Caco-2 (cell line): Measurements from ENCODE around the gene ARHGDIB. TPM values are rescaled to one million over a fixed set of nuclear protein-coding genes. Genes with fewer than 3 reads are reported as not detected.
A peak's percentile ranks its signal among the peaks of the same experiment; 100 is the strongest.

ENCODE experiments used
- BruUV-seq: library from RNA; stranded (reverse); fragments of 400-500 nt; replicated peaks from 2 replicates; lab custom pipeline; 2021; lab: Mats Ljungman, UMichigan
- CTCF ChIA-PET: fragments of 300-600 bp; sonication (Branson Sonifier 250); formaldehyde crosslinking; loops from one replicate; lab custom pipeline; 2022; ENCODE audit warnings: antibody characterized with exemption; lab: Charles Lee
- POLR2A ChIA-PET: fragments of 300-600 bp; sonication (Branson Sonifier 250); formaldehyde crosslinking; loops from one replicate; lab custom pipeline; 2022; ENCODE audit warnings: antibody characterized with exemption; lab: Charles Lee
- DNase-seq, 2 experiments: peaks; one replicate each; pipeline versions ENCODE4 v3.0.0 to v3.0.0-alpha.2; 2020 to 2022
- H3K27me3 ChIP-seq: replicated peaks from 2 replicates; pipeline ENCODE4 v1.6.0; 2011; ENCODE audit warnings: low read length; ENCODE audit not compliant: control insufficient read depth, insufficient read depth
- H3K36me3 ChIP-seq: 2 replicates; pipeline ENCODE4 v1.5.1; 2011; ENCODE audit warnings: low read length; ENCODE audit not compliant: control insufficient read depth, insufficient read depth
- H3K4me1 ChIP-seq: fragments of 250-450 bp; sonication (Bioruptor Pico); 2 replicates; pipeline ENCODE4 v1.5.1; 2020; ENCODE audit warnings: mild to moderate bottlenecking
- H3K4me3 ChIP-seq: 2 replicates; pipeline ENCODE4 v1.5.1; 2011; ENCODE audit warnings: low read depth, mild to moderate bottlenecking, control low read depth, low read length
- H3K9me3 ChIP-seq: fragments of 250-450 bp; sonication (Bioruptor Pico); 2 replicates; pipeline ENCODE4 v1.5.1; 2020; ENCODE audit warnings: mild to moderate bottlenecking, moderate library complexity
- H3K27ac Mint-ChIP-seq: one replicate; pipeline ENCODE4 v1.8.0; 2022; ENCODE audit warnings: mixed read lengths; ENCODE audit not compliant: unreplicated experiment
- H3K27me3 Mint-ChIP-seq: one replicate; pipeline ENCODE4 v1.8.0; 2022; ENCODE audit warnings: mixed read lengths; ENCODE audit not compliant: insufficient read depth, unreplicated experiment
- H3K36me3 Mint-ChIP-seq: one replicate; pipeline ENCODE4 v1.8.0; 2022; ENCODE audit warnings: mild to moderate bottlenecking, mixed read lengths; ENCODE audit not compliant: insufficient read depth, unreplicated experiment
- H3K4me1 Mint-ChIP-seq: one replicate; pipeline ENCODE4 v1.8.0; 2022; ENCODE audit warnings: low read depth, mixed read lengths; ENCODE audit not compliant: unreplicated experiment
- H3K4me3 Mint-ChIP-seq: one replicate; pipeline ENCODE4 v1.8.0; 2022; ENCODE audit warnings: mild to moderate bottlenecking, moderate library complexity, mixed read lengths; ENCODE audit not compliant: unreplicated experiment
- H3K9me3 Mint-ChIP-seq: one replicate; pipeline ENCODE4 v1.8.0; 2022; ENCODE audit warnings: mixed read lengths; ENCODE audit not compliant: unreplicated experiment
- intact Hi-C: fragments of 100-400 bp; cut with micrococcal nuclease; formaldehyde crosslinking; loops from one replicate; pipeline ENCODE4 v1.10.0; 2022; ENCODE audit not compliant: unreplicated experiment
- total RNA-seq: library from RNA; stranded (reverse); gene quantifications from 2 replicates; pipeline ENCODE4 v1.2.3, GENCODE V29; 2022
- TF ChIP-seq, protein P1 (sequence below), 2 experiments: fragments of 200-600 bp in 1 of 2; IDR thresholded peaks; 1 replicate in 1 of 2; 2 replicates in 1 of 2; pipeline versions ENCODE4 v1.5.1 to v1.8.0; 2011 to 2022; ENCODE audit warnings: antibody characterized with exemption in 1 of 2, control low read depth in 1 of 2, inconsistent platforms in 1 of 2, low read depth in 1 of 2, low read length in 1 of 2, mild to moderate bottlenecking in 1 of 2, moderate library complexity in 1 of 2; ENCODE audit not compliant: insufficient read depth in 1 of 2, severe bottlenecking in 1 of 2, unreplicated experiment in 1 of 2

ARHGDIB gene
- total RNA-seq, 1 experiment from 2014 or later = 15.9 TPM

DNA sequence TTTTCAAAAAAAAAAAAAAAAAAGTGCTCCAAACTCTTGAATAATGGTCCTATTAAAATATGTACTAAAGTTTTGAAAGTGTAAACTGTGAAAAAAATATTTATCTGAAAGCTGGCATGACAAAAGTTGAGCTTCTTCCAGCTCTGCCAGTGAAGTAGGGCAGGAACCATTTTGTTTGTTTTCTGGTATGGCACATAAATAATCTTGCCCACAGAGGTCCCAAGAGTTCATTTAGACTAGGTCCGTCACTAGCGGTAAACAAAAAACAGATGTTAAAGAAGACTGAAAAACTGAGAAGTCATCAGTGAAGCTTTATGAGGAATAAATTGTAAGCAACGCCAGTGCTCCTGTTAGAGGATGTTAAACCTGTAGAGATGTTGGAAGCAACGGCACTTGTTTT is 30.0 kb downstream of the ARHGDIB start:
- no peak overlapping the region for H3K4me3 ChIP-seq
- no peak overlapping the region for H3K4me3 Mint-ChIP-seq
- H3K9me3 Mint-ChIP-seq = peaks cover 10% of the 10 kb centered on the region
- H3K4me1 ChIP-seq = peaks cover 70% of the 10 kb centered on the region
- peaks cover 49% of the 10 kb centered on the region for H3K4me1 Mint-ChIP-seq
- ChIA-PET POLR2A (no interaction called here), CTCF (interaction anchor here (0.7 kb wide), 1 partner anchor 493 kb away, joined by 4 read pairs; no protein-coding TSS in a partner anchor)
- BruUV-seq = no TSS peak
- no peaks in the 10 kb centered on the region for H3K9me3 ChIP-seq
- H3K27me3 Mint-ChIP-seq = no peaks in the 10 kb centered on the region
- H3K27me3 ChIP-seq = no peaks in the 10 kb centered on the region
- TF ChIP-seq, protein P1, sequence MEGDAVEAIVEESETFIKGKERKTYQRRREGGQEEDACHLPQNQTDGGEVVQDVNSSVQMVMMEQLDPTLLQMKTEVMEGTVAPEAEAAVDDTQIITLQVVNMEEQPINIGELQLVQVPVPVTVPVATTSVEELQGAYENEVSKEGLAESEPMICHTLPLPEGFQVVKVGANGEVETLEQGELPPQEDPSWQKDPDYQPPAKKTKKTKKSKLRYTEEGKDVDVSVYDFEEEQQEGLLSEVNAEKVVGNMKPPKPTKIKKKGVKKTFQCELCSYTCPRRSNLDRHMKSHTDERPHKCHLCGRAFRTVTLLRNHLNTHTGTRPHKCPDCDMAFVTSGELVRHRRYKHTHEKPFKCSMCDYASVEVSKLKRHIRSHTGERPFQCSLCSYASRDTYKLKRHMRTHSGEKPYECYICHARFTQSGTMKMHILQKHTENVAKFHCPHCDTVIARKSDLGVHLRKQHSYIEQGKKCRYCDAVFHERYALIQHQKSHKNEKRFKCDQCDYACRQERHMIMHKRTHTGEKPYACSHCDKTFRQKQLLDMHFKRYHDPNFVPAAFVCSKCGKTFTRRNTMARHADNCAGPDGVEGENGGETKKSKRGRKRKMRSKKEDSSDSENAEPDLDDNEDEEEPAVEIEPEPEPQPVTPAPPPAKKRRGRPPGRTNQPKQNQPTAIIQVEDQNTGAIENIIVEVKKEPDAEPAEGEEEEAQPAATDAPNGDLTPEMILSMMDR (IDR thresholded peaks at IDR 0.05; ENCODE audit: insufficient read depth in 1 of 2, low read depth in 1 of 2, low read length in 1 of 2, severe bottlenecking in 1 of 2, unreplicated experiment in 1 of 2) = no peak
- H3K27ac Mint-ChIP-seq = no peak overlapping the region
- intact Hi-C loops = no loop called here
- H3K36me3 Mint-ChIP-seq = peaks cover 7% of the 10 kb centered on the region
- H3K36me3 ChIP-seq = no peaks in the 10 kb centered on the region
- DNase-seq = no peak

DNA sequence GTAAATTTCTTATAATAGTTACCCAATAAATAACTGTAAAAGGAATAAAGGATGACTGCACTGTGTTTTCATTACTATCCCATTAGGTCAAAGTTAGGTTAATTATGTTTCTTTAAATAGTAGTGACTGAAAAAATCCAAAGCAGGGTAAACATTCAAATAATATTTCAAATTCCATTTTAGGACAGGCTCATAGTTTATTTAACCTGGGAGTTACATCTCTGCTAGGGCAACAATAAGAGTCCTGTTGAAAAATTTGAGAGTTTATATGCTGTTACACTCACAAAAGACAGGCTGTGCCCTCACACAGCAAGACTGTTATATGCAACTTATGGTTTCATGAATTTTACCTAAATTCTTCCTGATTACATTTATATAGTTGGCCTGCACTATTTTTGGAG is 31.1 kb downstream of the ARHGDIB start:
- no peak for DNase-seq
- H3K4me1 Mint-ChIP-seq = peaks cover 47% of the 10 kb centered on the region

DNA sequence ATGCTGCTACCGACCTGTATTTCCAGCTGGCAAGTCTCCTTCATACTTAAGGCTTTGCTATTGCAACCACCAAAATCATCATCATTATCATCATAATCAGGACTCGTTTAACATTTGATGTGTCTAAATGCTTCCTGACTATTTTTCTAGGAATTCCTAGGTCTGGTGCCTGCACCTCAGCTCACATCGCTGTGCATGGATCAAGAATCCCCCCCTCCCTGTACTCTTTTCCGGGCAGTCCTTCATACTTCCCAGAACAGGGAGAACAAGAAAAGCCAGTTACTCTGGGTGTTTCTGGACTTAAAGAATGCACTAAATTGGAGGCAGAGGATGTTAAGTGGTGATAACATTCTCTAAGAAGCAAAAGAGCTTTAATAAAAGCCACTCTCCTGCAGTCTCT is 32.5 kb downstream of the ARHGDIB start:
- intact Hi-C loops = loop anchor here (1.0 to 2.0 kb wide), 3 partner anchors 22 to 126 kb away; partner anchors contain the start of genes C12orf60 and WBP11
- TF ChIP-seq, protein P1 (IDR thresholded peaks at IDR 0.05; ENCODE audit: insufficient read depth in 1 of 2, low read depth in 1 of 2, low read length in 1 of 2, severe bottlenecking in 1 of 2, unreplicated experiment in 1 of 2) = no peak
- Mint-ChIP-seq H3K36me3 (peaks cover 7% of the 10 kb centered on the region), H3K27me3 (no peaks in the 10 kb centered on the region), H3K4me3 (peak overlapping the region; percentile 71), H3K27ac (peak overlapping the region; percentile 51), H3K9me3 (peaks cover 10% of the 10 kb centered on the region), H3K4me1 (peaks cover 37% of the 10 kb centered on the region)
- Histone ChIP-seq H3K9me3 (no peaks in the 10 kb centered on the region), H3K36me3 (no peaks in the 10 kb centered on the region), H3K27me3 (no peaks in the 10 kb centered on the region), H3K4me3 (no peak overlapping the region), H3K4me1 (peaks cover 51% of the 10 kb centered on the region)
- BruUV-seq = no TSS peak
- POLR2A ChIA-PET = no interaction called here
- CTCF ChIA-PET = no interaction called here
- peak; percentile 72 to 87 for DNase-seq

More for the DNA sequence above, 31.1 kb downstream of the ARHGDIB start:
- no peak overlapping the region for H3K4me3 Mint-ChIP-seq
- intact Hi-C loops = no loop called here
- peaks cover 7% of the 10 kb centered on the region for H3K36me3 Mint-ChIP-seq
- no peaks in the 10 kb centered on the region for H3K27me3 ChIP-seq
- H3K9me3 Mint-ChIP-seq = peaks cover 10% of the 10 kb centered on the region
- no peak overlapping the region for H3K27ac Mint-ChIP-seq
- no peaks in the 10 kb centered on the region for H3K9me3 ChIP-seq
- TF ChIP-seq, protein P1 (IDR thresholded peaks at IDR 0.05; ENCODE audit: insufficient read depth in 1 of 2, low read depth in 1 of 2, low read length in 1 of 2, severe bottlenecking in 1 of 2, unreplicated experiment in 1 of 2) = no peak
- BruUV-seq = no TSS peak
- H3K27me3 Mint-ChIP-seq = no peaks in the 10 kb centered on the region
- H3K36me3 ChIP-seq = no peaks in the 10 kb centered on the region
- ChIA-PET POLR2A (no interaction called here), CTCF (no interaction called here)
- peaks cover 64% of the 10 kb centered on the region for H3K4me1 ChIP-seq
- H3K4me3 ChIP-seq = no peak overlapping the region
